Gastroesophageal sphincter (tissue), 4 donors: ENCODE measurements around the gene NT5DC1. TPM values are rescaled to one million over a fixed set of nuclear protein-coding genes. Genes with fewer than 3 reads are reported as not detected.

Experiments used
- ATAC-seq: fragments of 150-250 bp; one replicate; pipeline ENCODE4 v1.9.1; 2016; ENCODE audit warnings: mild to moderate bottlenecking, moderate library complexity
- H3K27ac ChIP-seq, 4 donors: fragments of 200-600 bp; sonication (generic) in 3 of 4; 1 replicate in 3 of 4; 2 replicates in 1 of 4; pipeline ENCODE4 v1.5.1; 2016 to 2019
- H3K27me3 ChIP-seq: fragments of 200-600 bp; sonication (generic); one replicate; pipeline ENCODE4 v1.5.1; 2019
- H3K36me3 ChIP-seq, 2 donors: fragments of 200-600 bp; sonication (generic); one replicate each; pipeline ENCODE4 v1.5.1; 2019; ENCODE audit warnings: control low read depth in 1 of 2
- H3K4me1 ChIP-seq, 3 donors: fragments of 200-600 bp; sonication (generic); 1 replicate in 2 of 3; 2 replicates in 1 of 3; pipeline ENCODE4 v1.5.1; 2016 to 2019; ENCODE audit warnings: control low read depth in 2 of 3
- H3K4me3 ChIP-seq, 2 donors: fragments of 200-600 bp; sonication (generic); one replicate each; pipeline ENCODE4 v1.5.1; 2019; ENCODE audit warnings: mild to moderate bottlenecking in 1 of 2, moderate library complexity in 1 of 2
- H3K9me3 ChIP-seq, 3 donors: fragments of 200-600 bp; sonication (generic); one replicate each; pipeline ENCODE4 v1.5.1; 2017 to 2019; ENCODE audit warnings: control low read depth in 2 of 3
- EP300 ChIP-seq: sonication (generic); formaldehyde crosslinking; IDR thresholded peaks from one replicate; pipeline ENCODE4 v1.6.1; 2017; ENCODE audit warnings: antibody characterized with exemption, mild to moderate bottlenecking
- POLR2A ChIP-seq, 2 donors: fragments of 450-650 bp; IDR thresholded peaks; one replicate each; pipeline ENCODE4 v1.6.1; 2017; ENCODE audit warnings: antibody characterized with exemption in 2 of 2, mild to moderate bottlenecking in 2 of 2, moderate library complexity in 1 of 2
- POLR2AphosphoS5 ChIP-seq: sonication (generic); formaldehyde crosslinking; IDR thresholded peaks from one replicate; pipeline ENCODE4 v1.6.1; 2017; ENCODE audit warnings: antibody characterized with exemption
- WGBS, 2 donors: methylation state at CpG; one replicate each; pipeline ENCODE4 v1.1.5; 2018; ENCODE audit warnings: low coverage in 1 of 2; 5-methylcytosine and 5-hydroxymethylcytosine counted together
- total RNA-seq, 4 donors: library from RNA; depleted of rRNA; stranded (reverse); fragments of >200 nt; gene quantifications; one replicate each; pipeline ENCODE4 v1.1.0, GENCODE V29; 2016
- TF ChIP-seq, protein P1 (sequence below), 4 experiments: fragments of 200-600 bp in 2 of 4; fragments of 450-650 bp in 2 of 4; sonication (generic) in 1 of 4; IDR thresholded peaks; one replicate each; pipeline ENCODE4 v1.5.1; 2017 to 2019; ENCODE audit warnings: antibody characterized with exemption in 4 of 4, mild to moderate bottlenecking in 2 of 4, moderate library complexity in 2 of 4

NT5DC1 gene
- total RNA-seq, 4 donors from 2014 or later, result 7.1 to 17.4 (median 12.6) TPM

- Histone ChIP-seq H3K27me3 (no peaks in the 10 kb centered on the region), H3K27ac (no peak overlapping the region), H3K4me3 (no peak overlapping the region), H3K36me3 (no peaks in the 10 kb centered on the region), H3K4me1 (peaks cover 0 to 11% (median 0%) of the 10 kb centered on the region in 3 donors), H3K9me3 (no peaks in the 10 kb centered on the region)
- 77 to 79% methylated on average over 2 to 3 of the region's 3 CpGs for WGBS, 2 donors
- TF ChIP-seq EP300 (no peak), POLR2A (IDR thresholded peaks at IDR 0.05) (no peak), POLR2AphosphoS5 (no peak)
- TF ChIP-seq, protein P1, sequence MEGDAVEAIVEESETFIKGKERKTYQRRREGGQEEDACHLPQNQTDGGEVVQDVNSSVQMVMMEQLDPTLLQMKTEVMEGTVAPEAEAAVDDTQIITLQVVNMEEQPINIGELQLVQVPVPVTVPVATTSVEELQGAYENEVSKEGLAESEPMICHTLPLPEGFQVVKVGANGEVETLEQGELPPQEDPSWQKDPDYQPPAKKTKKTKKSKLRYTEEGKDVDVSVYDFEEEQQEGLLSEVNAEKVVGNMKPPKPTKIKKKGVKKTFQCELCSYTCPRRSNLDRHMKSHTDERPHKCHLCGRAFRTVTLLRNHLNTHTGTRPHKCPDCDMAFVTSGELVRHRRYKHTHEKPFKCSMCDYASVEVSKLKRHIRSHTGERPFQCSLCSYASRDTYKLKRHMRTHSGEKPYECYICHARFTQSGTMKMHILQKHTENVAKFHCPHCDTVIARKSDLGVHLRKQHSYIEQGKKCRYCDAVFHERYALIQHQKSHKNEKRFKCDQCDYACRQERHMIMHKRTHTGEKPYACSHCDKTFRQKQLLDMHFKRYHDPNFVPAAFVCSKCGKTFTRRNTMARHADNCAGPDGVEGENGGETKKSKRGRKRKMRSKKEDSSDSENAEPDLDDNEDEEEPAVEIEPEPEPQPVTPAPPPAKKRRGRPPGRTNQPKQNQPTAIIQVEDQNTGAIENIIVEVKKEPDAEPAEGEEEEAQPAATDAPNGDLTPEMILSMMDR (IDR thresholded peaks at IDR 0.05), result no peak
- no peak for ATAC-seq
These were observed 96.2 kb downstream of the NT5DC1 start for GRCh38 chr6:116196841-116197240.

- H3K27me3 ChIP-seq, result no peaks in the 10 kb centered on the region
- H3K4me1 ChIP-seq, result no peaks in the 10 kb centered on the region
- TF ChIP-seq, protein P1 (IDR thresholded peaks at IDR 0.05), result no peak
- TF ChIP-seq POLR2A (IDR thresholded peaks at IDR 0.05) (no peak), EP300 (no peak), POLR2AphosphoS5 (no peak)
- H3K36me3 ChIP-seq, result no peaks in the 10 kb centered on the region
- no peaks in the 10 kb centered on the region for H3K9me3 ChIP-seq
- H3K27ac ChIP-seq, result no peak overlapping the region
- no peak overlapping the region for H3K4me3 ChIP-seq
- ATAC-seq, result no peak
- WGBS, 2 donors, result 41 to 57% methylated on average over 3 of the region's 3 CpGs
These were observed 100.1 kb downstream of the NT5DC1 start for GRCh38 chr6:116200619-116201249.

- no peak for ATAC-seq
- Histone ChIP-seq H3K4me3 (no peak overlapping the region), H3K4me1 (no peaks in the 10 kb centered on the region), H3K9me3 (no peaks in the 10 kb centered on the region), H3K27me3 (no peaks in the 10 kb centered on the region), H3K27ac (no peak overlapping the region), H3K36me3 (no peaks in the 10 kb centered on the region)
- TF ChIP-seq EP300 (no peak), POLR2A (IDR thresholded peaks at IDR 0.05) (no peak), POLR2AphosphoS5 (no peak)
- TF ChIP-seq, protein P1 (IDR thresholded peaks at IDR 0.05), result no peak
- 88 to 94% methylated on average over 2 of the region's 2 CpGs for whole genome bisulfite sequencing, 2 donors
These were observed 100.9 kb downstream of the NT5DC1 start for GRCh38 chr6:116201538-116201937.

GRCh38 chr6:116205281-116205680, 104.6 kb downstream of the NT5DC1 start:
- no peak for ATAC-seq
- Histone ChIP-seq H3K4me3 (no peak overlapping the region), H3K4me1 (no peaks in the 10 kb centered on the region), H3K27ac (no peak overlapping the region), H3K27me3 (no peaks in the 10 kb centered on the region), H3K9me3 (no peaks in the 10 kb centered on the region), H3K36me3 (no peaks in the 10 kb centered on the region)
- TF ChIP-seq, protein P1 (IDR thresholded peaks at IDR 0.05), result no peak
- TF ChIP-seq POLR2AphosphoS5, result no peak
- TF ChIP-seq POLR2A (IDR thresholded peaks at IDR 0.05), result no peak
- no peak for TF ChIP-seq EP300
- 55 to 78% methylated on average over 2 of the region's 2 CpGs for WGBS, 2 donors

- 89 to 100% methylated on average over 1 of the region's 1 CpG for WGBS, 2 donors
- ATAC-seq, result no peak
- H3K9me3 ChIP-seq, result no peaks in the 10 kb centered on the region
- peaks cover 0 to 4% (median 0%) of the 10 kb centered on the region in 3 donors for H3K4me1 ChIP-seq
- no peak for TF ChIP-seq EP300
- TF ChIP-seq POLR2AphosphoS5, result no peak
- TF ChIP-seq, protein P1 (IDR thresholded peaks at IDR 0.05), result no peak
- H3K36me3 ChIP-seq, result no peaks in the 10 kb centered on the region
- no peak overlapping the region for H3K4me3 ChIP-seq
- H3K27ac ChIP-seq, result no peak overlapping the region
- H3K27me3 ChIP-seq, result no peaks in the 10 kb centered on the region
These were observed 105.7 kb downstream of the NT5DC1 start for GRCh38 chr6:116206231-116206903.
